NT2/D1 (cell line): ENCODE measurements around the gene ROBO1.

ENCODE experiments used
- DNase-seq: peaks from one replicate; pipeline ENCODE4 v3.0.0-alpha.2; 2011; ENCODE audit warnings: low read depth, low spot score
- H3K27me3 ChIP-seq: 2 replicates; pipeline ENCODE4 v1.6.0; 2011; ENCODE audit warnings: mild to moderate bottlenecking; ENCODE audit not compliant: insufficient read length, insufficient read depth
- H3K36me3 ChIP-seq: 2 replicates; pipeline ENCODE4 v1.6.1; 2011; ENCODE audit warnings: mild to moderate bottlenecking, low read length, mixed read lengths; ENCODE audit not compliant: insufficient read depth, insufficient read length
- H3K4me1 ChIP-seq: 2 replicates; pipeline ENCODE4 v1.5.1; 2011; ENCODE audit not compliant: insufficient read depth, insufficient read length
- H3K4me3 ChIP-seq: 2 replicates; pipeline ENCODE4 v1.5.1; 2011; ENCODE audit warnings: low read depth; ENCODE audit not compliant: insufficient read length
- H3K9ac ChIP-seq: 2 replicates; pipeline ENCODE4 v1.6.0; 2011; ENCODE audit warnings: low read depth; ENCODE audit not compliant: insufficient read length
- H3K9me3 ChIP-seq: 2 replicates; pipeline ENCODE4 v1.5.1; 2011; ENCODE audit warnings: mild to moderate bottlenecking, low read length; ENCODE audit not compliant: insufficient read depth
- SUZ12 ChIP-seq: IDR thresholded peaks from 2 replicates; pipeline ENCODE4 v1.6.1; 2011; ENCODE audit not compliant: insufficient read length, insufficient read depth; ENCODE audit errors: extremely low read depth
- YY1 ChIP-seq: IDR thresholded peaks from 2 replicates; pipeline ENCODE4 v1.6.1; 2011; ENCODE audit not compliant: insufficient read length, insufficient read depth
- ZNF274 ChIP-seq: IDR thresholded peaks from 2 replicates; pipeline ENCODE4 v1.6.1; 2011; ENCODE audit warnings: mild to moderate bottlenecking, low read depth, low read length

The ROBO1 gene

DNA sequence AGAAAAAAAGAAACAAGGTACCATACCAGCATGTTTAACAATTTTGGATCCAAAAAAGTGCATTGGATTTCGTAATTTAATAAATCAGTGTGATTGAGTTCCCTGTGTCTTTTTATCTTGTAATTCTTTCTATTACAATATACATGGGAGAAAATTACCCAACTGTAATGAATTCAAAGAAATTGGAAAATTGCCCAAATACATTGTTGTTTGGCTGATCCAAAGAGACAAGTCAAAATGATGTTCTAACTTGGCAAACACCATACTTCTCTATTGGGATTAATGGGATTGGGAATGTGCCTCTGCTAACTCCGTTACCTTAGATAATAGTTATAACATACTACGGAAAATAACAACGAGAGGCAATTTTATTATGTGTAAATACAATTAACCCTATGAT lies 1097.1 kb downstream of the ROBO1 start:
- no peak overlapping the region for H3K9ac ChIP-seq
- no peak for TF ChIP-seq ZNF274
- TF ChIP-seq SUZ12, result no peak
- TF ChIP-seq YY1, result no peak
- DNase-seq, result no peak

DNA sequence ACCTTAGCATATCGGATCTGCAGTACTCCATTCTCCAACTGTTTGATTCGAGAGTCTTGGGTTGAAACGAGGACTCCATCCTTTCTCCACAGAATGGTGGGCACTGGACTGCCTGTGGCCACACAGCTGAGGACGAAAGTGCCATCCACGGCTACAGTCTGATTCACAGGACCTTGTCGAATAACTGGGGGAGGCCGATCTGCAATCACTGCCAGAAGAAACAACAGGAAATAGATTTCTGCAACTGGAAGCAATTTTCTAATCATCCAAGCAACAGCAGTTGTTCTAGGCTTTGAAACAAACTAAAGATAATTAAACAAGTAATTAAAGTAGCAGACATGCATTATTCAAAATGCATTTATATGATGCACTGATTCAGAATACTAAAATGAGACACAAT lies 1097.7 kb downstream of the ROBO1 start:
- TF ChIP-seq ZNF274 (no peak), SUZ12 (no peak), YY1 (no peak)

More for the DNA sequence above, 1097.1 kb downstream of the ROBO1 start:
- H3K4me1 ChIP-seq, result no peaks in the 10 kb centered on the region
- H3K36me3 ChIP-seq, result peaks cover 10% of the 10 kb centered on the region
- no peaks in the 10 kb centered on the region for H3K27me3 ChIP-seq
- peaks cover 13% of the 10 kb centered on the region for H3K9me3 ChIP-seq
- no peak overlapping the region for H3K4me3 ChIP-seq

DNA sequence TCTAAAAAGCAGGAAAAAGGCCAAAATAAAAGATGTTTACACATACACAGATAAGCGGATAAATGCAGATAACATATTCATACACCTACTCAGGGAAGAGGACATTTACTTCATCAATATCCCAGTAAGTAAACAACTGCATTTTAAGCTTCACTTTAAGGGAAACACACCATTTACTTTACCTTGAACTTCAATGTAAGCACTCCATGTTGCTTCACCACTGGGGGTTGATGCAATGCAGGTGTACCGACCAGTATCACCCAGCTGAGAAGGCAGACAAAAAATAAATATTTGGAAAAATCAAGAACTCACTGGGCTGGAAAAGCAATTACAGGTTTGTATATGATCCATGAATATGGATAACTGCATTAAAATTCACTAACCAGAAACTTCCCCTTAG lies 1099.5 kb downstream of the ROBO1 start:
- no peak overlapping the region for H3K9ac ChIP-seq
- no peak for TF ChIP-seq YY1
- TF ChIP-seq SUZ12, result no peak
- no peak for TF ChIP-seq ZNF274
- H3K4me1 ChIP-seq, result no peaks in the 10 kb centered on the region
- H3K4me3 ChIP-seq, result no peak overlapping the region
- H3K27me3 ChIP-seq, result no peaks in the 10 kb centered on the region
- H3K36me3 ChIP-seq, result peaks cover 10% of the 10 kb centered on the region
- DNase-seq, result no peak
- no peaks in the 10 kb centered on the region for H3K9me3 ChIP-seq

More for the DNA sequence above, 1097.7 kb downstream of the ROBO1 start:
- H3K9ac ChIP-seq, result no peak overlapping the region
- no peak overlapping the region for H3K4me3 ChIP-seq
- H3K36me3 ChIP-seq, result peaks cover 10% of the 10 kb centered on the region
- no peaks in the 10 kb centered on the region for H3K27me3 ChIP-seq
- peaks cover 11% of the 10 kb centered on the region for H3K9me3 ChIP-seq
- no peaks in the 10 kb centered on the region for H3K4me1 ChIP-seq
- DNase-seq, result no peak

DNA sequence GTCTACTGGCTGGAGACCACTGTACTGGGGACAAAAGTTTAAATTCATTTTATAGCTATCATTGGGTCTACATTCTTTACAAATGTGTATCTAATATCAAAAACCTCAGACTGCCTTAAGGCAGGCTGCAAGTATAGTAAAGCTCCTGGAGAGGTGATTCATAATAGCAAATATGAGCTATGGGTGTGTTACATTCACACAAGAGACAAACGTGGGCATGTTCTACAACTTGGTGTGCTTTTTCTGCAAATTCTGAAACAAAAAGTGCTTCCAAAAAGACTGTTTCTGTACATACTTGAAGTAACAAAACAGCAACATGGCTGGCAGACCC lies 1101.4 kb downstream of the ROBO1 start:
- TF ChIP-seq ZNF274, result no peak
- no peak for TF ChIP-seq YY1
- no peak for TF ChIP-seq SUZ12
- H3K4me1 ChIP-seq, result no peaks in the 10 kb centered on the region
- H3K9ac ChIP-seq, result no peak overlapping the region
- no peak for DNase-seq
- H3K4me3 ChIP-seq, result no peak overlapping the region
- H3K27me3 ChIP-seq, result no peaks in the 10 kb centered on the region
- H3K36me3 ChIP-seq, result peaks cover 10% of the 10 kb centered on the region
- H3K9me3 ChIP-seq, result no peaks in the 10 kb centered on the region

DNA sequence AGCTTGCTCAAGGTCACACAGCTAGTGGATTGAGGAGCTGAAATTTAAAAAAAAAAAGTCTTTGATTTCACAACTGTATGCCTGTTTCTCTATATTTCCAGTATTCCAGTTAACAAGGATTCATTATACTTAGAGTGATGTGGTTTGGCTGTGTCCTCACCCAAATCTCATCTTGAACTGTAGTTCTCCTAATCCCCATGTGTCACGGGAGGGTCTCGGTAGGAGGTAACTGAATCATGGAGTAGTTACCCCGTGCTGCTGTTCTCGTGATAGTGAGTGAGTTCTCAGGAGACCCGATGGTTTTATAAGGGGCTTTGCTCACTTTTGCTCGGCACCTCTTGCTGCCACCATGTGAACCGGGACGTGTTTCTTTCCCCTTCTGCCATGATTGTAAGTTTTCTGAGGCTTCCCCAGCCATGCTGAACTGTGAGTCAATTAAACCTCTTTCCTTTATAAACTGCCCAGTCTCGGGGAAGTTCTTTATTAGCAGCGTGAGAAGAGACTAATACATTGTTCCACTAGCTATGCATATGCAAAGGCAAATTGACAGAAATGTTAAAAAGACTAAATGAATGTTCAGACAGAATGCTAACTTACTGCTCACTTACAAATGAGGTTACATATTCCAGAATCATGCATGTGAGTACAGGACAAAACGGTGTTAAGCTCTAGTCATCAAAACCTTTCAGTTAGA lies 1101.9 kb downstream of the ROBO1 start:
- Histone ChIP-seq H3K9me3 (no peaks in the 10 kb centered on the region), H3K36me3 (peaks cover 10% of the 10 kb centered on the region), H3K4me1 (no peaks in the 10 kb centered on the region), H3K27me3 (no peaks in the 10 kb centered on the region), H3K4me3 (no peak overlapping the region), H3K9ac (no peak overlapping the region)
- DNase-seq, result no peak
- TF ChIP-seq YY1 (no peak), SUZ12 (no peak), ZNF274 (no peak)

DNA sequence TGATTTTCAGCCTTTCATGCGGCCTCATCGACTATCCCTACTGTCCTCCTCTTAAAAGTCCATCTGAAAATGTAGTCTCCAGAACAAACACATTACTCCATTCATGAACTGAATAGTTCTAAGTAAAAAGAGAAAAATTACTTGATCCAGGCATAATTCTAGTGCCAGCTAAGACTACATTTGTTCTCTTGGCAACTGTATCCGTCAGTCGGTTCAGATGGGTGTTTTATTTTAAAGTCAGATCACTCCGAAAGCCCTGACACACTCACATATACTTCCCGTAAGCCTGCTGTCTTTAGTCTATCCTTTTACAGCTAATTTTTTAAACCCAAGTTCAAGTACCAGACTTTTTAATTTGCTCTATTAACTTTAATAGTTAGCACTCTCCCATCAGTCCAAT lies 1102.7 kb downstream of the ROBO1 start:
- no peak overlapping the region for H3K9ac ChIP-seq
- H3K4me1 ChIP-seq, result no peaks in the 10 kb centered on the region
- no peak for DNase-seq
- TF ChIP-seq YY1, result no peak
- no peak for TF ChIP-seq ZNF274
- no peak for TF ChIP-seq SUZ12
- H3K4me3 ChIP-seq, result no peak overlapping the region
- H3K36me3 ChIP-seq, result peaks cover 10% of the 10 kb centered on the region
- H3K9me3 ChIP-seq, result no peaks in the 10 kb centered on the region
- no peaks in the 10 kb centered on the region for H3K27me3 ChIP-seq

DNA sequence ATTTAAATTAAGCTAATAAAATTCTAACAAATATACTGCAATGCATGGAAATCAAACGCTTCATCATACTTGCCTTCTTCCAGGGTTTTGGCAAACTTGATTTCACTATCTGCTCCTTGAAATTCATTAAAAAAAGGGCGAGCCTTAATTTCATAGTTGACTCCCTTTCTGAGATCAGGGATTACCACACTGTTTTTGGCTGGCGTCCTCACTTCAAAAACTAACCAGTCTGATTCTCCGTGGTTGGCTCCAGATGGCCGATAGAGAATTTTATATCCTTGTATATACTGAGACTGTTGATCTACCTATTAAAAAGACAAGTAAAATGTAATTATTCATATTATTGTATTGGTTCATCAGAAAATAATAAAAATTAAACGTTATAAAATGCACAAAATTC lies 1106.8 kb downstream of the ROBO1 start:
- Histone ChIP-seq H3K9ac (no peak overlapping the region), H3K27me3 (no peaks in the 10 kb centered on the region), H3K9me3 (no peaks in the 10 kb centered on the region), H3K36me3 (peaks cover 6% of the 10 kb centered on the region), H3K4me1 (no peaks in the 10 kb centered on the region), H3K4me3 (no peak overlapping the region)
- TF ChIP-seq YY1, result no peak
- TF ChIP-seq SUZ12, result no peak
- no peak for TF ChIP-seq ZNF274
- no peak for DNase-seq
